ENCODE measurements around the gene ARHGAP5.

The ARHGAP5 gene

GRCh38 chr14:32068708-32069107, 8.4 kb upstream of the ARHGAP5 start:
- TF ChIP-seq GLIS3 (CRISPR knock-in tag; IDR thresholded peaks at IDR 0.05) (no peak), PATZ1 (CRISPR knock-in tag; IDR thresholded peaks at IDR 0.05; ENCODE audit: borderline replicate concordance) (no peak), CSDC2 (CRISPR knock-in tag; IDR thresholded peaks at IDR 0.05) (no peak), ISL1 (CRISPR knock-in tag; IDR thresholded peaks at IDR 0.05) (no peak), ZFP3 (CRISPR knock-in tag; IDR thresholded peaks at IDR 0.05) (no peak), TSHZ2 (CRISPR knock-in tag; IDR thresholded peaks at IDR 0.05) (no peak), ESRRG (CRISPR knock-in tag; IDR thresholded peaks at IDR 0.05) (no peak)
- no peak for ATAC-seq

GRCh38 chr14:32070282-32070681, 6.8 kb upstream of the ARHGAP5 start:
- ATAC-seq, result no peak
- TF ChIP-seq ZNF8 (CRISPR knock-in tag; IDR thresholded peaks at IDR 0.05) (no peak), OSR1 (CRISPR knock-in tag; IDR thresholded peaks at IDR 0.05) (no peak), ZNF70 (CRISPR knock-in tag; IDR thresholded peaks at IDR 0.05) (no peak), GLIS3 (CRISPR knock-in tag; IDR thresholded peaks at IDR 0.05) (no peak)
- TF ChIP-seq, protein P1, sequence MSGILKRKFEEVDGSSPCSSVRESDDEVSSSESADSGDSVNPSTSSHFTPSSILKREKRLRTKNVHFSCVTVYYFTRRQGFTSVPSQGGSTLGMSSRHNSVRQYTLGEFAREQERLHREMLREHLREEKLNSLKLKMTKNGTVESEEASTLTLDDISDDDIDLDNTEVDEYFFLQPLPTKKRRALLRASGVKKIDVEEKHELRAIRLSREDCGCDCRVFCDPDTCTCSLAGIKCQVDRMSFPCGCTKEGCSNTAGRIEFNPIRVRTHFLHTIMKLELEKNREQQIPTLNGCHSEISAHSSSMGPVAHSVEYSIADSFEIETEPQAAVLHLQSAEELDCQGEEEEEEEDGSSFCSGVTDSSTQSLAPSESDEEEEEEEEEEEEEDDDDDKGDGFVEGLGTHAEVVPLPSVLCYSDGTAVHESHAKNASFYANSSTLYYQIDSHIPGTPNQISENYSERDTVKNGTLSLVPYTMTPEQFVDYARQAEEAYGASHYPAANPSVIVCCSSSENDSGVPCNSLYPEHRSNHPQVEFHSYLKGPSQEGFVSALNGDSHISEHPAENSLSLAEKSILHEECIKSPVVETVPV (CRISPR knock-in tag; IDR thresholded peaks at IDR 0.05), result no peak

DNA sequence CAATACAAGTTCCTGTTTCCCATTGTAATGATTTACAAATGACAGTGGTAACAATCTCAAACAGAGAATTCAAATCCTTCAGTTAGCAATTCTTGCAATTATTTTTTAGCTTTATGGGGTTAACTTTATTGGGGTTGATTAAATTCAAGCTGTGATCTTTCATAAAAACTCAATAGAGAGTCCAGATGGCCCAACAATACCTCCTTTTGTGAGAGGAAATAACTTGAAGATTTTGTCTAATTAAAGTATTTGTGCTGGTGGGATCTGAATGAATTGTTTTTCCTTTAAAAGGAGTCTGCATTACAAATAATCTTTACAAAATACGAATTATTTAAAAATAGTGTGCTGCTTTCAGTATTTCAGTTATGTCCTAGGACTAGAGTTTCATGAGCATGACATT, 4.4 kb upstream of the ARHGAP5 start:
- TF ChIP-seq CSDC2 (CRISPR knock-in tag; IDR thresholded peaks at IDR 0.05) (no peak), SNAI2 (CRISPR knock-in tag; IDR thresholded peaks at IDR 0.05) (no peak), PATZ1 (CRISPR knock-in tag; IDR thresholded peaks at IDR 0.05; ENCODE audit: borderline replicate concordance) (no peak), TSHZ2 (CRISPR knock-in tag; IDR thresholded peaks at IDR 0.05) (no peak), GLIS3 (CRISPR knock-in tag; IDR thresholded peaks at IDR 0.05) (no peak), TCF4 (CRISPR knock-in tag; IDR thresholded peaks at IDR 0.05; ENCODE audit: borderline replicate concordance) (no peak), OSR1 (CRISPR knock-in tag; IDR thresholded peaks at IDR 0.05) (no peak), ARNTL (CRISPR knock-in tag; IDR thresholded peaks at IDR 0.05; ENCODE audit: borderline replicate concordance, low read depth) (no peak)
- TF ChIP-seq, protein P1 (CRISPR knock-in tag; IDR thresholded peaks at IDR 0.05), result no peak
- no peak for ATAC-seq

All from SK-N-SH treated with all-trans-retinoic acid at 6 μM for 48 hours (cell line).